GM18868 (cell line): ENCODE data around the gene SP8.

Source experiments
- ATAC-seq: cut with Tn5 transposase; IDR thresholded peaks from one replicate; pipeline ENCODE4 v1.9.1; 2021; ENCODE audit warnings: mild to moderate bottlenecking, moderate library complexity; ENCODE audit not compliant: unreplicated experiment

Gene SP8

GRCh38 chr7:20776214-20776911 lies 10.3 kb downstream of the SP8 start:
- no peak for ATAC-seq

DNA sequence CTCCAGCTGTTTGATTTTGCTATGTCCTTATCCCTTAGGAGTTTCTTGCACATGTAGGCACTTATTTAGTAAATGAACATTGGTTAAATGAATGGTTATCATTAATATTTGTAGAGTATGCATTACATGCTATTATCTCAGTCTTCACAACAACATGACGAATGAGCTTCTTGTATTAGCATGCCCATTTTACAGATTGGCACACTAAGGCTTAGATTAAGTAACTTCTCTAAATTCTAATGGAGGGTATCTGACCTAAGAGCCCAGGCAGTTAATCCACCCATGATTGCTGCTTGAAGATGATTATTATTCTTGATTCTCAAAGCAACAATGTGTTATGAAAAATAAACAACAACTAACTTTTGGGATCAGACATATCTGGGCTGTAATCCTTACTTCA lies 32.7 kb downstream of the SP8 start:
- no peak for ATAC-seq

- no peak for ATAC-seq
Observed at GRCh38 chr7:20749906-20750305, 36.8 kb downstream of the SP8 start.

- no peak for ATAC-seq
Observed at GRCh38 chr7:20748853-20749252, 37.8 kb downstream of the SP8 start.

GRCh38 chr7:20747001-20747400 lies 39.7 kb downstream of the SP8 start:
- ATAC-seq, result no peak

DNA sequence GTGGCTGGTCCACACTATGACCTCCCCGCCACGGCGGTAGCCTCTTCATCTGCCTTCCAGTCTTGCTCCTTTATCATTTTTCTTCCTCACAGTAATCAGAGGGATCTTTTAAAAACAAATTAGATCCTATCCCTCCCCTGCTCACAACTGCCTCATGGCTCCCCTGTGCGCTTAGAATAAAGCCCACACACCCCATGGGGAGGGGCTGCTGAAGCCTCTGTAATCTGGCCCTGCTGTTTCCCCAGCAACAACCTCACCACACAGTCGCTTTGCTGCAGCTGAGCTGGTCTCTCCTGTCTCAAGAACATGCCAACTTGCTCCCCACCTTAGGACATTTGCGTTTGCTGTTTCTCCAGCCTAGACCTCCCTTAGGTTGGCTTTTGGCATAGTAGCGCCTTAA lies 41.0 kb downstream of the SP8 start:
- no peak for ATAC-seq

DNA sequence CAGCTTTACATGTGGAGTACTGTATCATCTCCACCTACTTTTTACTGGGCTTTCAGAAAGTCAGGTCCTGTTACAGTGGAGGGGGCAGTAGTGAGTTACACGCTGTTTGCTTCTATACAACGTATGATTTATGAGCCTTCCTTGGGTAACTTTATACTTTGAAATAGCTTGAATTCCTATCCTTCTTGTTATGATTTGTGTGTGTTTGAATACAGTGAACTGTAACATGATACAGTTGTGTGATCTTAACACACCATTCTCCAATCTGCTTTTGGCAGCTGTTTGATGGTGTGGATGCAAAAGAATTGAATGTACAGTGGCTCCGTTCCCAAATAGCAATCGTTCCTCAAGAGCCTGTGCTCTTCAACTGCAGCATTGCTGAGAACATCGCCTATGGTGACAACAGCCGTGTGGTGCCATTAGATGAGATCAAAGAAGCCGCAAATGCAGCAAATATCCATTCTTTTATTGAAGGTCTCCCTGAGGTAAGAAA lies 41.7 kb downstream of the SP8 start:
- no peak for ATAC-seq

DNA sequence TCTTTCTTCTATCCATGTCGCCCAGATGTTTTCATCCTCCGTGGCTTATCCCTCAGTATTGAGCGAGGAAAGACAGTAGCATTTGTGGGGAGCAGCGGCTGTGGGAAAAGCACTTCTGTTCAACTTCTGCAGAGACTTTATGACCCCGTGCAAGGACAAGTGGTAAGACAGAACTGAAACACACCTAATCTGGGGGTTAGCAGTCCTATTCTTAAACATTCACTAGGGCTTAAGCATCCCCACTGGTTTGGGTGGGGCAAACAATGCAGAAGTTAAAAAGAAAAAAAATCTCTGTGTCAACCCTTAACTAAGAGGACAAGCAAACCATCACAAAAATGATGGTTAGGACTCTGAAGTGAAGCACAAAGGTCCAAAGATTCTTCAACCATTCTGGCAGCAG lies 43.8 kb downstream of the SP8 start:
- no peak for ATAC-seq

DNA sequence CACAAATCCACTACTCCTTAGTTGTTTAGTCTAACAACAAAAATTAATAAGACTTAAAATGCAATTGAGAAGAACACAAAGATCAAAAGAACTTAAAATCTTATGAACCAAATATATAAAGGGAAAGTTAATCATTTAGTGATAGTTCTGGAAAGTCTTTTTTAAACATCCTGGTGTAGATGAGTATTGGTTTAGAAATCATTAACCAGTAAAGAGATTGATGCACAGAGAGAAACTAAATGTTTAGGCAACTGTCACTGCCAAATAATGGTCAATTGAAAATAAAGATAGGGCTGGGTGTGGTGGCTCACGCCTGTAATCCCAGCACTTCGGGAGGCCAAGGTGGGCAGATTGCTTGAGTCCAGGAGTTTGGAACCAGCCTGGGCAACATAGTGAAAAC lies 44.9 kb downstream of the SP8 start:
- no peak for ATAC-seq

GRCh38 chr7:20738518-20739481 lies 47.9 kb downstream of the SP8 start:
- ATAC-seq, result no peak

GRCh38 chr7:20737840-20738448 lies 48.7 kb downstream of the SP8 start:
- ATAC-seq, result no peak

GRCh38 chr7:20735346-20736065 lies 51.2 kb downstream of the SP8 start:
- no peak for ATAC-seq
